GM12878 (cell line): Measurements from ENCODE around the gene FOXO1.

Experiments
- BHLHE40 ChIP-seq, 2 experiments: fragments of 450-650 bp in 1 of 2; IDR thresholded peaks; 2 replicates each; pipeline ENCODE4 v1.6.1; 2011 to 2017; ENCODE audit warnings: low read depth in 2 of 2, borderline replicate concordance in 1 of 2, improper control_type of control experiment in 1 of 2, low read length in 1 of 2, mild to moderate bottlenecking in 1 of 2
- NFYB ChIP-seq: IDR thresholded peaks from 2 replicates; pipeline ENCODE4 v1.6.1; 2011; ENCODE audit warnings: low read depth, mild to moderate bottlenecking, low read length, improper control_type of control experiment, moderate library complexity; ENCODE audit not compliant: insufficient read depth
- REST ChIP-seq: IDR thresholded peaks from 2 replicates; pipeline ENCODE4 v1.6.1; 2012; ENCODE audit warnings: mild to moderate bottlenecking, low read depth, low read length
- STAT3 ChIP-seq: IDR thresholded peaks from 2 replicates; pipeline ENCODE4 v1.6.1; 2011; ENCODE audit warnings: low read depth, low read length, improper control_type of control experiment
- YY1 ChIP-seq: IDR thresholded peaks from 2 replicates; pipeline ENCODE4 v1.6.1; 2011; ENCODE audit warnings: low read depth, mild to moderate bottlenecking, low read length
- TF ChIP-seq, protein P1 (sequence below), 3 experiments: IDR thresholded peaks in 2 of 3; conservative IDR thresholded peaks in 1 of 3; 2 replicates each; pipeline ENCODE4 v1.5.1; 2011; ENCODE audit warnings: low read depth in 3 of 3, low read length in 3 of 3, mild to moderate bottlenecking in 3 of 3, control low read depth in 2 of 3, moderate library complexity in 2 of 3, inconsistent platforms in 1 of 3, mixed read lengths in 1 of 3; ENCODE audit not compliant: control insufficient read depth in 2 of 3, insufficient read depth in 1 of 3; ENCODE audit errors: extremely low read depth in 1 of 3

DNA sequence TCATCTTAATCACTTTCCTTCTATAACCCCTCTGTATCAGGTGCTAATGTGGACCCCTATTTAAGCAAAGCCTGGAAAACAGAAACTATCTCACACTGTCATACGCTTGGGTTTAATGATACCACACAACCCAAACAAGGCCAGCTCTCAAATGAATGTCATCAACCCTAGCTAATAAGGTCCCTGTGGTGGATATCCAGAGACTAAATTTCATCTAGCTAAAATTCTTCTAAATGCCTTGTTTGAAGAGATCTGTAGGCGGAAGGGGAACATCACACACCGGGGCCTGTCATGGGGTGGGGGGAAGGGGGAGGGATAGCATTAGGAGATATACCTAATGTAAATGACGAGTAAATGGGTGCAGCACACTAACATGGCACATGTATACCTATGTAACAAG, 95.5 kb downstream of the FOXO1 start:
- no peak for TF ChIP-seq STAT3
- no peak for TF ChIP-seq BHLHE40 (IDR thresholded peaks at IDR 0.05; ENCODE audit: borderline replicate concordance in 1 of 2, low read depth in 2 of 2, low read length in 1 of 2)
- no peak for TF ChIP-seq YY1
- TF ChIP-seq, protein P1, sequence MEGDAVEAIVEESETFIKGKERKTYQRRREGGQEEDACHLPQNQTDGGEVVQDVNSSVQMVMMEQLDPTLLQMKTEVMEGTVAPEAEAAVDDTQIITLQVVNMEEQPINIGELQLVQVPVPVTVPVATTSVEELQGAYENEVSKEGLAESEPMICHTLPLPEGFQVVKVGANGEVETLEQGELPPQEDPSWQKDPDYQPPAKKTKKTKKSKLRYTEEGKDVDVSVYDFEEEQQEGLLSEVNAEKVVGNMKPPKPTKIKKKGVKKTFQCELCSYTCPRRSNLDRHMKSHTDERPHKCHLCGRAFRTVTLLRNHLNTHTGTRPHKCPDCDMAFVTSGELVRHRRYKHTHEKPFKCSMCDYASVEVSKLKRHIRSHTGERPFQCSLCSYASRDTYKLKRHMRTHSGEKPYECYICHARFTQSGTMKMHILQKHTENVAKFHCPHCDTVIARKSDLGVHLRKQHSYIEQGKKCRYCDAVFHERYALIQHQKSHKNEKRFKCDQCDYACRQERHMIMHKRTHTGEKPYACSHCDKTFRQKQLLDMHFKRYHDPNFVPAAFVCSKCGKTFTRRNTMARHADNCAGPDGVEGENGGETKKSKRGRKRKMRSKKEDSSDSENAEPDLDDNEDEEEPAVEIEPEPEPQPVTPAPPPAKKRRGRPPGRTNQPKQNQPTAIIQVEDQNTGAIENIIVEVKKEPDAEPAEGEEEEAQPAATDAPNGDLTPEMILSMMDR (IDR thresholded peaks at IDR 0.05 in 2 of 3, conservative IDR thresholded peaks at IDR 0.05 in 1 of 3; ENCODE audit: control insufficient read depth in 2 of 3, extremely low read depth in 1 of 3, insufficient read depth in 1 of 3, low read depth in 3 of 3, low read length in 3 of 3) = no peak
- no peak for TF ChIP-seq NFYB
- no peak for TF ChIP-seq REST
